ENCODE measurements around the gene ATL3. TPM values are rescaled to one million over a fixed set of nuclear protein-coding genes. Genes with fewer than 3 reads are reported as not detected.
A peak's percentile ranks its signal among the peaks of the same experiment; 100 is the strongest.

ATL3 gene
- total and polyA plus RNA-seq, 2 donors (not counting 3 experiments of a cell fraction or from before 2014, with no cell fraction given) = 21.7 to 70.2 TPM

DNA sequence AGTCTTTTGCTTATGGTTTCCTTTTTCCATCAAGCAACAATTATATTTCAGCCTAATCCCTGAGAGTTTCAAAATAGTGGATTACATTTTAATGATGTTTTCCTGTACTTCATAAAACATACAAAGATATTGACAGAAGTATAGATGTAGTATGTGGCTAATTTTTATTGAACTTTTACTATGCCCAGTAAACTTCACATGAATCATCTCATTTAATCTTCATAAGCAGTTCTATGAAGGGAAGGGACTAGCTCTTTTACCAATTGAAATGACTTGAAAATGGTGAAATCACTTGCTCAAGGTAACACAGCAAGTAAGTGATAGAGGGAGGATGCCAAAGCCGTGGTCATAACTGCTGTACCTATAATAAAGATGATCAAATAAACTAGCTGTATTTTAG, 37.6 kb upstream of the ATL3 start:
- TF ChIP-seq CTCF (IDR thresholded peaks at IDR 0.05; ENCODE audit: extremely low read depth in 1 of 2, insufficient read depth in 1 of 2, low read depth in 1 of 2, low read length in 2 of 2) = no peak
- TF ChIP-seq, protein P1, sequence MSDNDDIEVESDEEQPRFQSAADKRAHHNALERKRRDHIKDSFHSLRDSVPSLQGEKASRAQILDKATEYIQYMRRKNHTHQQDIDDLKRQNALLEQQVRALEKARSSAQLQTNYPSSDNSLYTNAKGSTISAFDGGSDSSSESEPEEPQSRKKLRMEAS (IDR thresholded peaks at IDR 0.05; ENCODE audit: insufficient read depth, insufficient read length) = no peak
- TF ChIP-seq JUN (IDR thresholded peaks at IDR 0.05; ENCODE audit: borderline replicate concordance, insufficient read depth, insufficient read length, low read depth) = no peak
- TF ChIP-seq EZH2 (IDR thresholded peaks at IDR 0.05; ENCODE audit: borderline replicate concordance, low read depth, low read length, severe bottlenecking) = no peak
- no peak for TF ChIP-seq MYC (IDR thresholded peaks at IDR 0.05; ENCODE audit: low read depth, low read length)
- TF ChIP-seq GATA2 (IDR thresholded peaks at IDR 0.05; ENCODE audit: insufficient read depth, insufficient read length, low read depth, low read length) = no peak
- no peak for TF ChIP-seq POLR2AphosphoS5 (IDR thresholded peaks at IDR 0.05; ENCODE audit: insufficient read depth, low read depth, low read length)
- TF ChIP-seq POLR2A (IDR thresholded peaks at IDR 0.05; ENCODE audit: low read depth, low read length) = no peak
- TF ChIP-seq FOS (IDR thresholded peaks at IDR 0.05; ENCODE audit: borderline replicate concordance, insufficient read depth, low read length) = no peak
- BruUV-seq (replicated peaks) = no TSS peak
- dilution Hi-C loops (cut with MboI; ENCODE audit: extremely low pct_ligation_motif_present, low sequenced_read_pairs) = no loop called here
- peaks cover 51% of the 10 kb centered on the region for H3K79me2 ChIP-seq (ENCODE audit: control insufficient read depth, insufficient read depth, low read length)
- no peak overlapping the region for H3K4me3 ChIP-seq (replicated peaks in 1 of 3; ENCODE audit: insufficient read depth in 1 of 3, low read depth in 1 of 3, low read length in 3 of 3)
- no peaks in the 10 kb centered on the region for H3K36me3 ChIP-seq (ENCODE audit: control insufficient read depth in 2 of 2, extremely low read depth in 1 of 2, insufficient read depth in 2 of 2, low read length in 2 of 2)
- H4K20me1 ChIP-seq (replicated peaks; ENCODE audit: control insufficient read depth, extremely low read depth, insufficient read depth, low read length) = peaks cover 2% of the 10 kb centered on the region
- FAIRE-seq (no peak), DNase-seq (ENCODE audit: low read depth, low spot score) (peak; percentile 27)
- H3K27ac ChIP-seq (ENCODE audit: insufficient read depth, low read depth, low read length) = no peak overlapping the region
- ChIA-PET CTCF (interaction anchor here (1.1 to 2.3 kb wide), 5 partner anchors 9 to 229 kb away, joined by 3 to 10 read pairs (median 5); partner anchors contain the start of gene ATL3), POLR2A (no interaction called here)
- no peak overlapping the region for H2AFZ ChIP-seq (ENCODE audit: low read depth, low read length)
- no peak overlapping the region for H3K9ac ChIP-seq (replicated peaks; ENCODE audit: extremely low read depth, insufficient read depth, low read length)
- no peaks in the 10 kb centered on the region for H3K27me3 ChIP-seq (ENCODE audit: control insufficient read depth in 2 of 2, insufficient read depth in 2 of 2, low read length in 2 of 2)
- no peaks in the 10 kb centered on the region for H3K9me1 ChIP-seq (replicated peaks; ENCODE audit: control insufficient read depth, extremely low read depth, insufficient read depth, low read length)
- H3K4me1 ChIP-seq (ENCODE audit: control insufficient read depth, extremely low read depth, insufficient read depth, low read length) = peaks cover 24% of the 10 kb centered on the region
- intact Hi-C loops (cut with micrococcal nuclease) = no loop called here
- peak overlapping the region; percentile 93 for H3K4me2 ChIP-seq (ENCODE audit: insufficient read depth, low read length)
- H3K9me3 ChIP-seq (replicated peaks; ENCODE audit: control insufficient read depth, insufficient read depth, low read length) = no peaks in the 10 kb centered on the region

Measured in endothelial cell of umbilical vein (primary cell).